NCI-H2171 (cell line): ENCODE results near the gene MOB1B.

Experiments
- DNase-seq: peaks from one replicate; lab custom pipeline; 2025; lab: John Stamatoyannopoulos, UW

The MOB1B gene

GRCh38 chr4:70914631-70915030 lies 12.5 kb downstream of the MOB1B start:
- no peak for DNase-seq

GRCh38 chr4:70915036-70915815 lies 13.1 kb downstream of the MOB1B start:
- no peak for DNase-seq

- no peak for DNase-seq
Measured at GRCh38 chr4:70915874-70916559, 13.8 kb downstream of the MOB1B start.

- no peak for DNase-seq
Measured at GRCh38 chr4:70920592-70920991, 18.4 kb downstream of the MOB1B start.

GRCh38 chr4:70925418-70925817 lies 23.2 kb downstream of the MOB1B start:
- no peak for DNase-seq

- DNase-seq: no peak
Measured at GRCh38 chr4:70925899-70926635, 23.9 kb downstream of the MOB1B start.

GRCh38 chr4:70927502-70928137 lies 25.5 kb downstream of the MOB1B start:
- DNase-seq: no peak

GRCh38 chr4:70930530-70931256 lies 28.5 kb downstream of the MOB1B start:
- no peak for DNase-seq

GRCh38 chr4:70931347-70931746 lies 29.2 kb downstream of the MOB1B start:
- no peak for DNase-seq

GRCh38 chr4:70932984-70933383 lies 30.8 kb downstream of the MOB1B start:
- no peak for DNase-seq

GRCh38 chr4:70935038-70935695 lies 33.0 kb downstream of the MOB1B start:
- DNase-seq: no peak

GRCh38 chr4:70936200-70936787 lies 34.1 kb downstream of the MOB1B start:
- DNase-seq: no peak

- DNase-seq: no peak
Measured at GRCh38 chr4:70938086-70938485, 35.9 kb downstream of the MOB1B start.

GRCh38 chr4:70940134-70940533 lies 38.0 kb downstream of the MOB1B start:
- no peak for DNase-seq

GRCh38 chr4:70943114-70943513 lies 40.9 kb downstream of the MOB1B start:
- DNase-seq: no peak

GRCh38 chr4:70945046-70945445 lies 42.9 kb downstream of the MOB1B start:
- no peak for DNase-seq

GRCh38 chr4:70945452-70946055 lies 43.4 kb downstream of the MOB1B start:
- no peak for DNase-seq

- no peak for DNase-seq
Measured at GRCh38 chr4:70946939-70947338, 44.8 kb downstream of the MOB1B start.

GRCh38 chr4:70948665-70949260 lies 46.6 kb downstream of the MOB1B start:
- DNase-seq: no peak

GRCh38 chr4:70954032-70954431 lies 51.9 kb downstream of the MOB1B start:
- DNase-seq: no peak
